ENCODE results near the gene SPATS2. TPM values are rescaled to one million over a fixed set of nuclear protein-coding genes. Genes with fewer than 3 reads are reported as not detected.

SPATS2 gene
- polyA plus RNA-seq, 1 experiment = 100 TPM

GRCh38 chr12:49541911-49542505 is 174.7 kb downstream of the SPATS2 start:
- Histone ChIP-seq H3K27ac (ENCODE audit: low read depth, low read length) (no peak overlapping the region), H3K9me3 (ENCODE audit: control insufficient read depth, insufficient read depth, low read length) (no peaks in the 10 kb centered on the region; the same call in 1 of the 2 replicates), H3K27me3 (ENCODE audit: control insufficient read depth, insufficient read depth, low read length) (peaks cover 64% of the 10 kb centered on the region), H3K4me3 (ENCODE audit: low read depth, low read length) (no peak overlapping the region)
- no peak for TF ChIP-seq CTCF (IDR thresholded peaks at IDR 0.05; ENCODE audit: low read depth, low read length)
- DNase-seq (ENCODE audit: low read depth, low spot score) = no peak
- ChIA-PET CTCF (no interaction called here), POLR2A (no interaction called here)

- Histone ChIP-seq H3K9me3 (ENCODE audit: control insufficient read depth, insufficient read depth, low read length) (no peaks in the 10 kb centered on the region; the same call in 1 of the 2 replicates), H3K27ac (ENCODE audit: low read depth, low read length) (no peak overlapping the region), H3K4me3 (ENCODE audit: low read depth, low read length) (no peak overlapping the region), H3K27me3 (ENCODE audit: control insufficient read depth, insufficient read depth, low read length) (peaks cover 62% of the 10 kb centered on the region)
- no peak for DNase-seq (ENCODE audit: low read depth, low spot score)
- POLR2A ChIA-PET = no interaction called here
- TF ChIP-seq CTCF (IDR thresholded peaks at IDR 0.05; ENCODE audit: low read depth, low read length) = no peak
- CTCF ChIA-PET = no interaction called here
Observed at GRCh38 chr12:49542592-49543160, 175.4 kb downstream of the SPATS2 start.

- H3K27me3 ChIP-seq (ENCODE audit: control insufficient read depth, insufficient read depth, low read length) = peaks cover 62% of the 10 kb centered on the region
- no peak overlapping the region for H3K27ac ChIP-seq (ENCODE audit: low read depth, low read length)
- no peaks in the 10 kb centered on the region; the same call in 1 of the 2 replicates for H3K9me3 ChIP-seq (ENCODE audit: control insufficient read depth, insufficient read depth, low read length)
- no peak for DNase-seq (ENCODE audit: low read depth, low spot score)
- ChIA-PET CTCF (no interaction called here), POLR2A (no interaction called here)
- no peak overlapping the region for H3K4me3 ChIP-seq (ENCODE audit: low read depth, low read length)
- TF ChIP-seq CTCF (IDR thresholded peaks at IDR 0.05; ENCODE audit: low read depth, low read length) = no peak
Observed at GRCh38 chr12:49543221-49543913, 176.1 kb downstream of the SPATS2 start.

- no peak for TF ChIP-seq CTCF (IDR thresholded peaks at IDR 0.05; ENCODE audit: low read depth, low read length)
- DNase-seq (ENCODE audit: low read depth, low spot score) = no peak
- Histone ChIP-seq H3K9me3 (ENCODE audit: control insufficient read depth, insufficient read depth, low read length) (no peaks in the 10 kb centered on the region; the same call in 1 of the 2 replicates), H3K4me3 (ENCODE audit: low read depth, low read length) (no peak overlapping the region), H3K27me3 (ENCODE audit: control insufficient read depth, insufficient read depth, low read length) (peaks cover 68% of the 10 kb centered on the region), H3K27ac (ENCODE audit: low read depth, low read length) (no peak overlapping the region)
- POLR2A ChIA-PET = interaction anchor here (0.6 to 1.1 kb wide), 2 partner anchors 78 to 177 kb away, joined by 6 to 7 read pairs; partner anchors contain the start of gene SPATS2
- CTCF ChIA-PET = interaction anchor here (1.0 kb wide), 1 partner anchor 187 kb away, joined by 4 read pairs; no protein-coding TSS in a partner anchor
Observed at GRCh38 chr12:49543914-49544815, 176.9 kb downstream of the SPATS2 start.
